HCT116 (cell line): ENCODE measurements around the gene RETREG1. TPM values are rescaled to one million over a fixed set of nuclear protein-coding genes. Genes with fewer than 3 reads are reported as not detected.

Experiments
- ATAC-seq: fragments of 200-7000 bp; cut with Tn5 transposase; 2 replicates; pipeline ENCODE4 v1.9.1; 2020; ENCODE audit warnings: mild to moderate bottlenecking, moderate library complexity
- BruUV-seq: library from RNA; stranded (reverse); fragments of 400-500 nt; replicated peaks from 2 replicates; lab custom pipeline; 2021; lab: Mats Ljungman, UMichigan
- CTCF ChIA-PET: fragments of 300-600 bp; sonication (Branson Sonifier 250); formaldehyde crosslinking; loops from one replicate; lab custom pipeline; 2021; ENCODE audit warnings: antibody characterized with exemption; lab: Charles Lee
- POLR2A ChIA-PET: fragments of 300-600, 350-600 bp; sonication (Branson Sonifier 250); formaldehyde crosslinking; loops from one replicate; lab custom pipeline; 2021; ENCODE audit warnings: antibody characterized with exemption; lab: Charles Lee
- RAD21 ChIA-PET, 2 experiments: fragments of 300-600 bp; sonication (Branson Sonifier 250); formaldehyde crosslinking; loops; one replicate each; lab custom pipeline; 2023; ENCODE audit warnings: low total read pairs in 2 of 2; ENCODE audit not compliant: uncharacterized antibody in 2 of 2, unreplicated experiment in 2 of 2, low non-redundant PET in 1 of 2; lab: Charles Lee
- DNase-seq: peaks from one replicate; pipeline ENCODE4 v3.0.0-alpha.2; 2010; ENCODE audit warnings: low read depth, low spot score
- H2AFZ ChIP-seq: fragments of 200-600 bp; shearing (Covaris generic), sonication (generic); 2 replicates; pipeline ENCODE4 v1.6.1; 2017; ENCODE audit warnings: low read depth, mixed run types, mixed read lengths, antibody characterized with exemption, low read length; ENCODE audit not compliant: poor library complexity, severe bottlenecking
- H3K27ac ChIP-seq: 2 replicates; pipeline ENCODE4 v1.5.1; 2012; ENCODE audit warnings: low read depth, low read length
- H3K27me3 ChIP-seq: fragments of 200-600 bp; sonication (generic); 2 replicates; pipeline ENCODE4 v1.6.1; 2016; ENCODE audit warnings: mixed run types, low read length, mixed read lengths; ENCODE audit not compliant: insufficient read depth
- H3K36me3 ChIP-seq, 2 experiments: fragments of 200-500 bp in 1 of 2; fragments of 200-600 bp in 1 of 2; sonication (Bioruptor generic) in 1 of 2; sonication (generic) in 1 of 2; 2 replicates each; pipeline versions ENCODE4 v1.5.1 to v1.6.1; 2014 to 2016; ENCODE audit warnings: low read length in 2 of 2, inconsistent platforms in 1 of 2, mixed read lengths in 1 of 2, mixed run types in 1 of 2; ENCODE audit not compliant: insufficient read depth in 2 of 2, control insufficient read depth in 1 of 2
- H3K4me1 ChIP-seq, 2 experiments: fragments of 200-600 bp in 1 of 2; sonication (generic) in 1 of 2; 2 replicates each; pipeline versions ENCODE4 v1.5.1 to v1.6.1; 2012 to 2017; ENCODE audit warnings: low read length in 2 of 2, inconsistent platforms in 1 of 2, mild to moderate bottlenecking in 1 of 2, mixed read lengths in 1 of 2, mixed run types in 1 of 2, moderate library complexity in 1 of 2; ENCODE audit not compliant: insufficient read depth in 2 of 2, control insufficient read depth in 1 of 2
- H3K4me2 ChIP-seq: fragments of 200-600 bp; sonication (generic); 2 replicates; pipeline ENCODE4 v1.6.1; 2017; ENCODE audit warnings: mixed run types, low read length, mixed read lengths
- H3K4me3 ChIP-seq, 2 experiments: fragments of 200-600 bp in 1 of 2; sonication (generic) in 1 of 2; replicated peaks in 1 of 2; 2 replicates each; pipeline ENCODE4 v1.5.1; 2011 to 2016; ENCODE audit warnings: low read length in 2 of 2, control low read depth in 1 of 2, low read depth in 1 of 2, mild to moderate bottlenecking in 1 of 2, mixed read lengths in 1 of 2, mixed run types in 1 of 2
- H3K79me2 ChIP-seq: fragments of 200-600 bp; sonication (generic); 2 replicates; pipeline ENCODE4 v1.6.1; 2017; ENCODE audit warnings: mild to moderate bottlenecking, mixed run types, low read length, moderate library complexity, mixed read lengths; ENCODE audit not compliant: insufficient read depth
- H3K9ac ChIP-seq: fragments of 200-600 bp; sonication (generic); 2 replicates; pipeline ENCODE4 v1.6.1; 2016; ENCODE audit warnings: low read length, mixed read lengths
- H3K9me2 ChIP-seq: fragments of 200-600 bp; sonication (generic), shearing (Covaris generic); 2 replicates; pipeline ENCODE4 v1.6.1; 2017; ENCODE audit warnings: mixed run types, mild to moderate bottlenecking, moderate library complexity; ENCODE audit not compliant: insufficient read depth
- H3K9me3 ChIP-seq, 2 experiments: fragments of 200-500 bp in 1 of 2; fragments of 200-600 bp in 1 of 2; sonication (Bioruptor generic) in 1 of 2; sonication (generic) in 1 of 2; 2 replicates each; pipeline ENCODE4 v1.6.1; 2014 to 2017; ENCODE audit warnings: low read length in 2 of 2, mixed read lengths in 2 of 2, inconsistent platforms in 1 of 2, low read depth in 1 of 2, mild to moderate bottlenecking in 1 of 2, mixed run types in 1 of 2, moderate library complexity in 1 of 2; ENCODE audit not compliant: control insufficient read depth in 1 of 2, insufficient read depth in 1 of 2
- H4K20me1 ChIP-seq: fragments of 200-600 bp; sonication (generic), shearing (Covaris generic); 2 replicates; pipeline ENCODE4 v1.6.1; 2017; ENCODE audit warnings: mixed run types, mild to moderate bottlenecking, moderate library complexity; ENCODE audit not compliant: insufficient read depth
- CBX3 ChIP-seq: IDR thresholded peaks from 2 replicates; pipeline ENCODE4 v1.6.1; 2012; ENCODE audit warnings: low read depth
- CEBPB ChIP-seq: IDR thresholded peaks from 2 replicates; pipeline ENCODE4 v1.6.1; 2012; ENCODE audit warnings: low read depth
- EZH2 ChIP-seq: fragments of 200-600 bp; sonication (generic); IDR thresholded peaks from 2 replicates; pipeline ENCODE4 v1.6.1; 2017; ENCODE audit warnings: antibody characterized with exemption, mixed run types
- EZH2phosphoT487 ChIP-seq: fragments of 200-600 bp; IDR thresholded peaks from 2 replicates; pipeline ENCODE4 v1.6.1; 2018; ENCODE audit warnings: antibody characterized with exemption, borderline replicate concordance
- JUND ChIP-seq: IDR thresholded peaks from 2 replicates; pipeline ENCODE4 v1.6.1; 2012
- SP1 ChIP-seq: IDR thresholded peaks from 2 replicates; pipeline ENCODE4 v1.6.1; 2012; ENCODE audit warnings: low read depth
- SRF ChIP-seq: IDR thresholded peaks from 2 replicates; pipeline ENCODE4 v1.6.1; 2012; ENCODE audit warnings: low read depth
- TCF7L2 ChIP-seq: IDR thresholded peaks from 2 replicates; pipeline ENCODE4 v1.7.0; 2011; ENCODE audit warnings: borderline replicate concordance, inconsistent platforms; ENCODE audit not compliant: insufficient read depth, insufficient read length; ENCODE audit errors: extremely low read depth
- YY1 ChIP-seq: IDR thresholded peaks from 2 replicates; pipeline ENCODE4 v1.6.1; 2011; ENCODE audit warnings: low read length, low read depth, moderate library complexity, mild to moderate bottlenecking; ENCODE audit not compliant: insufficient replicate concordance; ENCODE audit errors: extremely low read depth
- ZFX ChIP-seq: fragments of 450-650 bp; IDR thresholded peaks from 2 replicates; pipeline ENCODE4 v1.6.1; 2017
- ZNF274 ChIP-seq: fragments of 200-500 bp; sonication (Bioruptor generic); IDR thresholded peaks from 2 replicates; pipeline ENCODE4 v1.6.1; 2014; ENCODE audit warnings: mild to moderate bottlenecking, low read depth, low read length, inconsistent platforms
- intact Hi-C: fragments of 100-400 bp; cut with micrococcal nuclease; formaldehyde crosslinking; loops from 2 replicates; pipeline ENCODE4 v1.10.0; 2022
- total RNA-seq: library from RNA; stranded (reverse); gene quantifications from one replicate; pipeline ENCODE4 v1.2.1, GENCODE V29; 2021; ENCODE audit not compliant: unreplicated experiment
- TF ChIP-seq, protein P1 (sequence below): IDR thresholded peaks from 2 replicates; pipeline ENCODE4 v1.6.1; 2011; ENCODE audit warnings: mild to moderate bottlenecking, low read length, moderate library complexity; ENCODE audit not compliant: insufficient replicate concordance; ENCODE audit errors: extremely low read depth
- TF ChIP-seq, protein P2 (sequence below): IDR thresholded peaks from 2 replicates; pipeline ENCODE4 v1.6.1; 2012

Gene RETREG1
- total RNA-seq, 1 experiment from 2014 or later: 6.0 TPM

DNA sequence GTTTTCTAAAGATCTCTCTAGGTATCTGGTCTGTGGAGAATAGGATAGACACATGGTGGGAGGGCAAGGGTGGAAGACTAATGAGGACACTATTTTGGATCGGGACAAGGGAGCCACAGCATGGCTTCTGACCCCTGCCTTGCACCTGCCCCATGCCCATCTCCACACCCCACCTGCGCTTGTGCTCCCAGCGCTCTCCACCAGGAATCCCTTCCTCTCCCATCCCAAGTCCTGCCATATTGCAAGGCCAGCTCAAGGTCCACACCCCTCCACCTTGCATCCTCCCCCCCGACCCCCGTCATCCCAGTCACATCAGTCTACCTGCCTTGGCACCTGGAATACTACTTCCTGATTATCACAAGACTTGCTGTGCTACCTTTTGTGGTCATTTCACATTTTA, 44.2 kb upstream of the RETREG1 start:
- Histone ChIP-seq H3K9ac (no peak overlapping the region), H3K4me1 (no peaks in the 10 kb centered on the region), H2AFZ (no peak overlapping the region), H3K9me3 (peaks cover 0 to 4% of the 10 kb centered on the region in 2 experiments; a peak in 1 of 4 replicates), H3K36me3 (no peaks in the 10 kb centered on the region), H3K9me2 (no peaks in the 10 kb centered on the region), H3K27ac (no peak overlapping the region), H3K27me3 (no peaks in the 10 kb centered on the region), H3K79me2 (no peaks in the 10 kb centered on the region), H3K4me3 (no peak overlapping the region), H3K4me2 (no peak overlapping the region), H4K20me1 (no peaks in the 10 kb centered on the region)
- TF ChIP-seq TCF7L2 (no peak), ZFX (no peak), SRF (no peak)
- TF ChIP-seq, protein P1, sequence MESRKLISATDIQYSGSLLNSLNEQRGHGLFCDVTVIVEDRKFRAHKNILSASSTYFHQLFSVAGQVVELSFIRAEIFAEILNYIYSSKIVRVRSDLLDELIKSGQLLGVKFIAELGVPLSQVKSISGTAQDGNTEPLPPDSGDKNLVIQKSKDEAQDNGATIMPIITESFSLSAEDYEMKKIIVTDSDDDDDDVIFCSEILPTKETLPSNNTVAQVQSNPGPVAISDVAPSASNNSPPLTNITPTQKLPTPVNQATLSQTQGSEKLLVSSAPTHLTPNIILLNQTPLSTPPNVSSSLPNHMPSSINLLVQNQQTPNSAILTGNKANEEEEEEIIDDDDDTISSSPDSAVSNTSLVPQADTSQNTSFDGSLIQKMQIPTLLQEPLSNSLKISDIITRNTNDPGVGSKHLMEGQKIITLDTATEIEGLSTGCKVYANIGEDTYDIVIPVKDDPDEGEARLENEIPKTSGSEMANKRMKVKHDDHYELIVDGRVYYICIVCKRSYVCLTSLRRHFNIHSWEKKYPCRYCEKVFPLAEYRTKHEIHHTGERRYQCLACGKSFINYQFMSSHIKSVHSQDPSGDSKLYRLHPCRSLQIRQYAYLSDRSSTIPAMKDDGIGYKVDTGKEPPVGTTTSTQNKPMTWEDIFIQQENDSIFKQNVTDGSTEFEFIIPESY: no peak
- RAD21 ChIA-PET: no interaction called here
- no peak for DNase-seq
- CTCF ChIA-PET: no interaction called here
- intact Hi-C loops: no loop called here
- BruUV-seq: no TSS peak
- ATAC-seq: no peak
- POLR2A ChIA-PET: no interaction called here

DNA sequence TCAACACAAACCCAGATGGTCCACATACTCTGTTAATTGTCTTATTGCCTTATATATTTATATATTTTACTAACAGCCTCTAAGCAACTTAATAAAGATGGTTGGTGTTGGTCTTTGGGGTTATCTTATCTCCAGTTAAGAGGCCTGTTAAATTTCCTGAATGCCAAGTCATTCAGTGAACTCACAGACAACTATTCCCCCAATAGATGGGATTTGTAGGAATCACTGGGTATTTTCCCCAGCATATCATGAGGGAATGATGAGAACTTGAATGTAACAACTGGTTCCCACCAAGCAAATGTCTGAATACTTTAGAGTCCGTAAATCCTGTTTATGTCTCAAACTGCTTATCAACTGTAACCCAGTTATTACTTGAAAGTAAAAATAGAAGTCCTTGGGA, 42.7 kb upstream of the RETREG1 start:
- Histone ChIP-seq H3K36me3 (no peaks in the 10 kb centered on the region), H3K4me2 (no peak overlapping the region), H3K9ac (no peak overlapping the region), H4K20me1 (no peaks in the 10 kb centered on the region), H3K79me2 (no peaks in the 10 kb centered on the region), H2AFZ (no peak overlapping the region), H3K4me1 (peaks cover 0 to 3% of the 10 kb centered on the region in 2 experiments; a peak in 1 of 4 replicates), H3K9me3 (peaks cover 0 to 4% of the 10 kb centered on the region in 2 experiments; a peak in 1 of 4 replicates), H3K27ac (no peak overlapping the region), H3K4me3 (no peak overlapping the region), H3K27me3 (no peaks in the 10 kb centered on the region), H3K9me2 (no peaks in the 10 kb centered on the region)
- no TSS peak for BruUV-seq
- RAD21 ChIA-PET: no interaction called here
- intact Hi-C loops: no loop called here
- DNase-seq (no peak), ATAC-seq (no peak)
- TF ChIP-seq SP1 (no peak), JUND (no peak), EZH2phosphoT487 (no peak), YY1 (no peak), CBX3 (no peak), EZH2 (no peak), ZNF274 (no peak), CEBPB (no peak), ZFX (no peak)
- TF ChIP-seq, protein P2, sequence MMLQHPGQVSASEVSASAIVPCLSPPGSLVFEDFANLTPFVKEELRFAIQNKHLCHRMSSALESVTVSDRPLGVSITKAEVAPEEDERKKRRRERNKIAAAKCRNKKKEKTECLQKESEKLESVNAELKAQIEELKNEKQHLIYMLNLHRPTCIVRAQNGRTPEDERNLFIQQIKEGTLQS: no peak
- TF ChIP-seq, protein P1: no peak
- POLR2A ChIA-PET: no interaction called here
- CTCF ChIA-PET: no interaction called here
